Psoas muscle (tissue), 8 donors: Measurements from ENCODE around the gene L1CAM. TPM values are rescaled to one million over a fixed set of nuclear protein-coding genes. Genes with fewer than 3 reads are reported as not detected.

ENCODE experiments used
- ATAC-seq, 4 donors: fragments of 200-7000 bp; cut with Tn5 transposase; one replicate each; pipeline ENCODE4 v1.9.1; 2020; ENCODE audit warnings: moderate library complexity in 3 of 4, mild to moderate bottlenecking in 2 of 4
- DNase-seq, 2 donors: peaks; one replicate each; pipeline ENCODE4 v3.0.0-alpha.2; 2020
- H3K27ac ChIP-seq: fragments of 200-600 bp; one replicate; pipeline ENCODE4 v1.8.0; 2022
- H3K27me3 ChIP-seq, 3 donors: fragments of 200-600 bp in 1 of 3; one replicate each; pipeline versions ENCODE4 v1.6.1 to v1.8.0; 2013 to 2022; ENCODE audit warnings: low read length in 2 of 3, mild to moderate bottlenecking in 2 of 3, moderate library complexity in 1 of 3; ENCODE audit not compliant: insufficient read depth in 3 of 3
- H3K36me3 ChIP-seq, 2 donors: fragments of 200-600 bp in 1 of 2; one replicate each; pipeline versions ENCODE4 v1.6.1 to v1.8.0; 2013 to 2022; ENCODE audit warnings: low read depth in 1 of 2, mild to moderate bottlenecking in 1 of 2, moderate library complexity in 1 of 2; ENCODE audit not compliant: insufficient read depth in 1 of 2
- H3K4me1 ChIP-seq: fragments of 200-600 bp; one replicate; pipeline ENCODE4 v1.8.0; 2022
- H3K4me3 ChIP-seq: fragments of 200-600 bp; one replicate; pipeline ENCODE4 v1.8.0; 2022; ENCODE audit warnings: mild to moderate bottlenecking
- H3K9me3 ChIP-seq: fragments of 200-600 bp; one replicate; pipeline ENCODE4 v1.8.0; 2022
- CTCF ChIP-seq: fragments of 200-600 bp; IDR thresholded peaks from one replicate; pipeline ENCODE4 v1.8.0; 2022; ENCODE audit warnings: antibody characterized with exemption
- WGBS, 3 donors: extraction: QIAGEN DNeasy Blood & Tissue Kit; methylation state at CpG; one replicate each; pipeline versions ENCODE4 v1.1.6 to v1.1.7; 2013; 5-methylcytosine and 5-hydroxymethylcytosine counted together
- intact Hi-C, 2 donors: fragments of 100-400 bp; cut with DNase I; formaldehyde crosslinking; loops; one replicate each; pipeline versions ENCODE4 v1.11.0 to v1.14.2; 2022
- polyA plus RNA-seq, 3 donors: library from polyadenylated mRNA; stranded (reverse); fragments of 200-250 nt; gene quantifications; one replicate each; pipeline ENCODE4 v1.2.3, GENCODE V29; 2013
- total RNA-seq, 4 donors: library from RNA; stranded (reverse); fragmentation: NEBNext Ultra II Directional in 2 of 4; extraction: Animal tissue kit (Norgen Biotek cat#: 25700) in 2 of 4; gene quantifications; one replicate each; pipeline versions ENCODE4 v1.2.1 to v1.2.4, GENCODE V29; 2021 to 2023
- donor health status: healthy with polysubstance abuse.
- donor health status: DM: no; HTN: no; CAD: no; lungs with moderate emphysema.
- donor health status: Bipolar disorder and iron deficiency.
- donor health status: healthy.
- donor health status: DM: yes; HTN: yes; CAD: no.
- donor health status: DM: no; HTN: no; CAD: no.
- donor health status: DM: no; HTN: no; CAD: no.
- donor health status: DM: yes; HTN: yes; CAD: no.

The L1CAM gene
- total and polyA plus RNA-seq, 7 donors: 0.22 to 1.5 (median 0.46) TPM

- no peak for DNase-seq
- Histone ChIP-seq H3K9me3 (no peaks in the 10 kb centered on the region), H3K27ac (peak overlapping the region; percentile 94), H3K36me3 (peaks cover 3 to 35% of the 10 kb centered on the region in 2 donors), H3K4me1 (peaks cover 32% of the 10 kb centered on the region), H3K27me3 (no peaks in the 10 kb centered on the region), H3K4me3 (peak overlapping the region; percentile 86)
- WGBS, 3 donors: 0 to 18% (median 0%) methylated on average over 2 to 8 of the region's 8 CpGs
- ATAC-seq: peak in 3 of 4 donors; percentile 0 to 5 (median 4)
- intact Hi-C loops: no loop called here
- no peak for TF ChIP-seq CTCF
Observed at GRCh38 chrX:153927672-153927921, 41.6 kb upstream of the L1CAM start.

GRCh38 chrX:153926858-153927671 is 41.1 kb upstream of the L1CAM start:
- intact Hi-C loops: no loop called here
- peaks cover 3 to 30% of the 10 kb centered on the region in 2 donors for H3K36me3 ChIP-seq
- peak overlapping the region; percentile 94 for H3K27ac ChIP-seq
- no peaks in the 10 kb centered on the region for H3K9me3 ChIP-seq
- ATAC-seq (peak in 2 of 4 donors; percentile 2 to 9), DNase-seq (peak; percentile 51 to 75)
- H3K4me3 ChIP-seq: peak overlapping the region; percentile 86
- no peaks in the 10 kb centered on the region for H3K27me3 ChIP-seq
- H3K4me1 ChIP-seq: peaks cover 32% of the 10 kb centered on the region
- TF ChIP-seq CTCF: no peak
- 4 to 27% (median 6%) methylated on average over 23 to 31 of the region's 31 CpGs for WGBS, 3 donors

GRCh38 chrX:153926552-153926857 is 40.5 kb upstream of the L1CAM start:
- Histone ChIP-seq H3K4me3 (peak overlapping the region; percentile 86), H3K4me1 (peaks cover 36% of the 10 kb centered on the region), H3K27ac (peak overlapping the region; percentile 94), H3K27me3 (no peaks in the 10 kb centered on the region), H3K9me3 (no peaks in the 10 kb centered on the region), H3K36me3 (peaks cover 3 to 24% of the 10 kb centered on the region in 2 donors)
- intact Hi-C loops: no loop called here
- no peak for ATAC-seq
- DNase-seq: no peak
- no peak for TF ChIP-seq CTCF
- WGBS, 3 donors: 0 to 24% (median 9%) methylated on average over 1 to 4 of the region's 4 CpGs

GRCh38 chrX:153925739-153926551 is 40.0 kb upstream of the L1CAM start, which contains the start of gene ARHGAP4:
Gene ARHGAP4 (minus strand): TSS chrX:153926264. CDS start chrX:153926202, 62 bp downstream.
- intact Hi-C loops: no loop called here
- H3K36me3 ChIP-seq: peaks cover 3 to 19% of the 10 kb centered on the region in 2 donors
- DNase-seq (no peak), ATAC-seq (no peak)
- WGBS, 3 donors: 12 to 31% (median 29%) methylated on average over 13 to 47 of the region's 59 CpGs
- H3K9me3 ChIP-seq: no peaks in the 10 kb centered on the region
- no peak for TF ChIP-seq CTCF
- peaks cover 39% of the 10 kb centered on the region for H3K4me1 ChIP-seq
- H3K27ac ChIP-seq: peak within 1 kb of the TSS; percentile 94
- no peaks in the 10 kb centered on the region for H3K27me3 ChIP-seq
- peak within 1 kb of the TSS; percentile 86 for H3K4me3 ChIP-seq
